Stimulated activated naive B cell treated with anti-CD40 and anti-IgM and Interleukin-4, amounts not matched to agents 10 μg/mL and 1 μg/mL and 100 μg/mL, for 72 hours (primary cell): ENCODE measurements around the gene PLS3.
A peak's percentile ranks its signal among the peaks of the same experiment; 100 is the strongest.

Experiments
- ATAC-seq, 2 donors: fragments of 150-1000 bp; cut with Tn5 transposase; replicated peaks; 2 replicates each; pipeline ENCODE4 v1.10.0; 2021; ENCODE audit warnings: moderate library complexity in 1 of 2
- DNase-seq: peaks from one replicate; pipeline ENCODE4 v3.0.0; 2021
- H3K27ac Mint-ChIP-seq: one replicate; pipeline ENCODE4 v1.8.0; 2022; ENCODE audit warnings: mild to moderate bottlenecking, mixed read lengths
- H3K27me3 Mint-ChIP-seq, 2 donors: one replicate each; pipeline ENCODE4 v1.8.0; 2022; ENCODE audit warnings: mixed read lengths in 2 of 2
- H3K36me3 Mint-ChIP-seq, 2 donors: one replicate each; pipeline ENCODE4 v1.8.0; 2022; ENCODE audit warnings: mixed read lengths in 2 of 2, mild to moderate bottlenecking in 1 of 2
- H3K4me1 Mint-ChIP-seq, 2 donors: one replicate each; pipeline ENCODE4 v1.8.0; 2022; ENCODE audit warnings: mixed read lengths in 2 of 2, mild to moderate bottlenecking in 1 of 2
- H3K4me3 Mint-ChIP-seq, 2 donors: one replicate each; pipeline ENCODE4 v1.8.0; 2022; ENCODE audit warnings: mild to moderate bottlenecking in 2 of 2, mixed read lengths in 2 of 2, moderate library complexity in 1 of 2
- H3K9me3 Mint-ChIP-seq, 2 donors: one replicate each; pipeline ENCODE4 v1.8.0; 2022; ENCODE audit warnings: mixed read lengths in 2 of 2, mild to moderate bottlenecking in 1 of 2

Gene PLS3

GRCh38 chrX:115559672-115560071, 1.3 kb upstream of the PLS3 start:
- no peaks in the 10 kb centered on the region for H3K9me3 Mint-ChIP-seq
- DNase-seq, result no peak
- H3K27me3 Mint-ChIP-seq, result peaks cover 23 to 40% of the 10 kb centered on the region in 2 donors

GRCh38 chrX:115560211-115560977, 580 bp upstream of the PLS3 start:
- DNase-seq (no peak), ATAC-seq (no peak)

More at GRCh38 chrX:115559672-115560071, 1.3 kb upstream of the PLS3 start:
- Mint-ChIP-seq H3K4me1 (peaks cover 0 to 14% of the 10 kb centered on the region in 2 donors), H3K36me3 (no peaks in the 10 kb centered on the region), H3K4me3 (no peak overlapping the region), H3K27ac (no peak overlapping the region)
- ATAC-seq, result no peak

GRCh38 chrX:115561605-115562479, 868 bp downstream of the PLS3 start:
- Mint-ChIP-seq H3K9me3 (no peaks in the 10 kb centered on the region), H3K36me3 (no peaks in the 10 kb centered on the region), H3K4me3 (peak overlapping the region; percentile 73 to 82), H3K4me1 (peaks cover 0 to 14% of the 10 kb centered on the region in 2 donors), H3K27me3 (peaks cover 23 to 38% of the 10 kb centered on the region in 2 donors), H3K27ac (peak overlapping the region; percentile 20)
- ATAC-seq (peak; percentile 42 to 43), DNase-seq (no peak)

More at GRCh38 chrX:115560211-115560977, 580 bp upstream of the PLS3 start:
- Mint-ChIP-seq H3K27ac (no peak overlapping the region), H3K9me3 (no peaks in the 10 kb centered on the region), H3K36me3 (no peaks in the 10 kb centered on the region), H3K27me3 (peaks cover 23 to 39% of the 10 kb centered on the region in 2 donors), H3K4me3 (peak overlapping the region; percentile 73 to 82), H3K4me1 (peaks cover 0 to 14% of the 10 kb centered on the region in 2 donors)

GRCh38 chrX:115562480-115562847, 1.5 kb downstream of the PLS3 start:
- Mint-ChIP-seq H3K9me3 (no peaks in the 10 kb centered on the region), H3K4me1 (peaks cover 0 to 14% of the 10 kb centered on the region in 2 donors), H3K27me3 (peaks cover 23 to 38% of the 10 kb centered on the region in 2 donors), H3K4me3 (no peak overlapping the region), H3K36me3 (no peaks in the 10 kb centered on the region), H3K27ac (no peak overlapping the region)
- no peak for DNase-seq
- no peak for ATAC-seq

GRCh38 chrX:115563633-115564162, 2.7 kb downstream of the PLS3 start:
- Mint-ChIP-seq H3K4me3 (no peak overlapping the region), H3K27me3 (peaks cover 23 to 34% of the 10 kb centered on the region in 2 donors), H3K36me3 (no peaks in the 10 kb centered on the region), H3K9me3 (no peaks in the 10 kb centered on the region), H3K4me1 (peaks cover 0 to 14% of the 10 kb centered on the region in 2 donors), H3K27ac (no peak overlapping the region)
- ATAC-seq, result no peak
- no peak for DNase-seq

GRCh38 chrX:115564243-115564642, 3.3 kb downstream of the PLS3 start:
- H3K27me3 Mint-ChIP-seq, result peaks cover 23 to 34% of the 10 kb centered on the region in 2 donors
- peaks cover 0 to 14% of the 10 kb centered on the region in 2 donors for H3K4me1 Mint-ChIP-seq
- H3K36me3 Mint-ChIP-seq, result no peaks in the 10 kb centered on the region
- H3K4me3 Mint-ChIP-seq, result no peak overlapping the region
- ATAC-seq (no peak), DNase-seq (no peak)
- H3K9me3 Mint-ChIP-seq, result no peaks in the 10 kb centered on the region
- no peak overlapping the region for H3K27ac Mint-ChIP-seq

GRCh38 chrX:115565888-115566287, 4.9 kb downstream of the PLS3 start:
- Mint-ChIP-seq H3K36me3 (no peaks in the 10 kb centered on the region), H3K4me3 (no peak overlapping the region), H3K27me3 (peaks cover 19 to 25% of the 10 kb centered on the region in 2 donors), H3K9me3 (no peaks in the 10 kb centered on the region), H3K27ac (no peak overlapping the region), H3K4me1 (peaks cover 0 to 12% of the 10 kb centered on the region in 2 donors)
- no peak for DNase-seq
- no peak for ATAC-seq

GRCh38 chrX:115571712-115572111, 10.7 kb downstream of the PLS3 start:
- H3K4me3 Mint-ChIP-seq, result no peak overlapping the region
- H3K4me1 Mint-ChIP-seq, result no peaks in the 10 kb centered on the region
- DNase-seq, result no peak
- H3K36me3 Mint-ChIP-seq, result no peaks in the 10 kb centered on the region
- H3K27me3 Mint-ChIP-seq, result no peaks in the 10 kb centered on the region
- no peak overlapping the region for H3K27ac Mint-ChIP-seq
- no peaks in the 10 kb centered on the region for H3K9me3 Mint-ChIP-seq
- no peak for ATAC-seq

GRCh38 chrX:115573185-115573584, 12.2 kb downstream of the PLS3 start:
- no peak for DNase-seq
- Mint-ChIP-seq H3K27ac (no peak overlapping the region), H3K27me3 (no peaks in the 10 kb centered on the region), H3K4me1 (no peaks in the 10 kb centered on the region), H3K4me3 (no peak overlapping the region), H3K36me3 (no peaks in the 10 kb centered on the region), H3K9me3 (no peaks in the 10 kb centered on the region)
- no peak for ATAC-seq

GRCh38 chrX:115576676-115577075, 15.7 kb downstream of the PLS3 start:
- DNase-seq, result no peak
- Mint-ChIP-seq H3K27me3 (no peaks in the 10 kb centered on the region), H3K4me3 (no peak overlapping the region), H3K36me3 (no peaks in the 10 kb centered on the region), H3K4me1 (no peaks in the 10 kb centered on the region), H3K27ac (no peak overlapping the region), H3K9me3 (no peaks in the 10 kb centered on the region)
- ATAC-seq, result no peak

- Mint-ChIP-seq H3K4me3 (no peak overlapping the region), H3K27me3 (no peaks in the 10 kb centered on the region), H3K4me1 (peaks cover 0 to 2% of the 10 kb centered on the region in 2 donors), H3K9me3 (no peaks in the 10 kb centered on the region), H3K27ac (no peak overlapping the region), H3K36me3 (no peaks in the 10 kb centered on the region)
- DNase-seq (no peak), ATAC-seq (no peak)
Measured at GRCh38 chrX:115579327-115579726, 18.4 kb downstream of the PLS3 start.

GRCh38 chrX:115579786-115580294, 18.9 kb downstream of the PLS3 start:
- H3K4me3 Mint-ChIP-seq, result no peak overlapping the region
- no peak overlapping the region for H3K27ac Mint-ChIP-seq
- no peaks in the 10 kb centered on the region for H3K27me3 Mint-ChIP-seq
- no peak for ATAC-seq
- H3K9me3 Mint-ChIP-seq, result no peaks in the 10 kb centered on the region
- peaks cover 0 to 2% of the 10 kb centered on the region in 2 donors for H3K4me1 Mint-ChIP-seq
- no peak for DNase-seq
- no peaks in the 10 kb centered on the region for H3K36me3 Mint-ChIP-seq

GRCh38 chrX:115581759-115582615, 21.0 kb downstream of the PLS3 start:
- H3K4me3 Mint-ChIP-seq, result no peak overlapping the region
- H3K36me3 Mint-ChIP-seq, result no peaks in the 10 kb centered on the region
- H3K27ac Mint-ChIP-seq, result no peak overlapping the region
- ATAC-seq (no peak), DNase-seq (no peak)
- no peaks in the 10 kb centered on the region for H3K9me3 Mint-ChIP-seq
- H3K4me1 Mint-ChIP-seq, result peaks cover 0 to 2% of the 10 kb centered on the region in 2 donors
- no peaks in the 10 kb centered on the region for H3K27me3 Mint-ChIP-seq
